NB4 (cell line): ENCODE measurements around the gene NTM.

Experiments used
- CTCF ChIP-seq: IDR thresholded peaks from one replicate; pipeline ENCODE4 v1.5.1; 2012; ENCODE audit warnings: low read depth, low read length
- MAX ChIP-seq: IDR thresholded peaks from 2 replicates; pipeline ENCODE4 v1.6.1; 2011; ENCODE audit warnings: low read depth, low read length
- MYC ChIP-seq: IDR thresholded peaks from 2 replicates; pipeline ENCODE4 v1.6.1; 2011; ENCODE audit warnings: low read depth, low read length
- POLR2A ChIP-seq: IDR thresholded peaks from 2 replicates; pipeline ENCODE4 v1.6.1; 2011; ENCODE audit warnings: mild to moderate bottlenecking; ENCODE audit not compliant: insufficient read length; ENCODE audit errors: extremely low read depth

GRCh38 chr11:131807876-131808275 lies 437.5 kb downstream of the NTM start:
- TF ChIP-seq CTCF, result no peak
- TF ChIP-seq POLR2A, result no peak
- no peak for TF ChIP-seq MYC
- TF ChIP-seq MAX, result no peak
